HG03175 (cell line): Measurements from ENCODE around the gene SUCLG2.

Experiments
- ATAC-seq: cut with Tn5 transposase; IDR thresholded peaks from one replicate; pipeline ENCODE4 v1.9.1; 2021; ENCODE audit warnings: mild to moderate bottlenecking, moderate library complexity; ENCODE audit not compliant: unreplicated experiment

Gene SUCLG2

GRCh38 chr3:67461667-67462142, 192.7 kb downstream of the SUCLG2 start:
- no peak for ATAC-seq

- ATAC-seq, result no peak
Observed at GRCh38 chr3:67460841-67461510, 193.4 kb downstream of the SUCLG2 start.

GRCh38 chr3:67459796-67460195, 194.6 kb downstream of the SUCLG2 start:
- ATAC-seq, result no peak

- no peak for ATAC-seq
Observed at GRCh38 chr3:67458896-67459530, 195.4 kb downstream of the SUCLG2 start.

GRCh38 chr3:67458408-67458807, 196.0 kb downstream of the SUCLG2 start:
- ATAC-seq, result no peak

- ATAC-seq, result no peak
Observed at GRCh38 chr3:67453628-67454027, 200.8 kb downstream of the SUCLG2 start.

- no peak for ATAC-seq
Observed at GRCh38 chr3:67450153-67450552, 204.3 kb downstream of the SUCLG2 start.

GRCh38 chr3:67447393-67447792, 207.0 kb downstream of the SUCLG2 start:
- no peak for ATAC-seq

GRCh38 chr3:67437789-67438188, 216.6 kb downstream of the SUCLG2 start:
- no peak for ATAC-seq

- no peak for ATAC-seq
Observed at GRCh38 chr3:67437090-67437489, 217.3 kb downstream of the SUCLG2 start.

GRCh38 chr3:67433109-67433508, 221.3 kb downstream of the SUCLG2 start:
- ATAC-seq, result no peak

GRCh38 chr3:67431887-67432286, 222.5 kb downstream of the SUCLG2 start:
- ATAC-seq, result no peak

GRCh38 chr3:67423722-67424121, 230.7 kb downstream of the SUCLG2 start:
- ATAC-seq, result no peak

- no peak for ATAC-seq
Observed at GRCh38 chr3:67421912-67422311, 232.5 kb downstream of the SUCLG2 start.

GRCh38 chr3:67419779-67420178, 234.6 kb downstream of the SUCLG2 start:
- no peak for ATAC-seq

GRCh38 chr3:67419218-67419529, 235.2 kb downstream of the SUCLG2 start:
- no peak for ATAC-seq

- ATAC-seq, result no peak
Observed at GRCh38 chr3:67418426-67419217, 235.8 kb downstream of the SUCLG2 start.

- ATAC-seq, result no peak
Observed at GRCh38 chr3:67416703-67417102, 237.7 kb downstream of the SUCLG2 start.

- no peak for ATAC-seq
Observed at GRCh38 chr3:67415511-67415910, 238.9 kb downstream of the SUCLG2 start.

GRCh38 chr3:67414740-67415139, 239.7 kb downstream of the SUCLG2 start:
- no peak for ATAC-seq

- ATAC-seq, result no peak
Observed at GRCh38 chr3:67405193-67405592, 249.2 kb downstream of the SUCLG2 start.

- ATAC-seq, result no peak
Observed at GRCh38 chr3:67402873-67403272, 251.5 kb downstream of the SUCLG2 start.
